ENCODE data around the gene GHR.

GRCh38 chr5:42506662-42507061, 83.4 kb downstream of the GHR start:
- TF ChIP-seq CTCF (IDR thresholded peaks at IDR 0.05; ENCODE audit: low read length): no peak
- TF ChIP-seq EZH2 (optimal IDR thresholded peaks at IDR 0.05; ENCODE audit: low read depth, low read length): no peak
- TF ChIP-seq EZH2phosphoT487 (IDR thresholded peaks at IDR 0.05; ENCODE audit: low read length): no peak
